Measurements from ENCODE around the gene RDX.

GRCh38 chr11:110338684-110339083 lies 42.3 kb upstream of the RDX start:
- TF ChIP-seq CTCF (conservative IDR thresholded peaks at IDR 0.05) (no peak), EZH2 (IDR thresholded peaks at IDR 0.05; ENCODE audit: low read depth) (no peak)

All from PC-9 (cell line).